ENCODE data around the gene NECAB3. TPM values are rescaled to one million over a fixed set of nuclear protein-coding genes. Genes with fewer than 3 reads are reported as not detected.

The NECAB3 gene
- total RNA-seq, 4 donors from 2014 or later: 19.1 to 29.8 (median 26.8) TPM

- no peak for DNase-seq (ENCODE audit: low spot score)
Observed at GRCh38 chr20:33676652-33677645, 2.7 kb upstream of the NECAB3 start.

GRCh38 chr20:33676121-33676520, 1.9 kb upstream of the NECAB3 start:
- no peak for ATAC-seq (ENCODE audit: low FRiP score)
- DNase-seq (ENCODE audit: low spot score): no peak
- no peak for TF ChIP-seq CTCF (IDR thresholded peaks at IDR 0.05)

More at GRCh38 chr20:33676652-33677645, 2.7 kb upstream of the NECAB3 start:
- ATAC-seq (ENCODE audit: low FRiP score): no peak
- TF ChIP-seq CTCF (IDR thresholded peaks at IDR 0.05): no peak

GRCh38 chr20:33675136-33675959, 1.1 kb upstream of the NECAB3 start:
- DNase-seq (ENCODE audit: low spot score) (no peak), ATAC-seq (ENCODE audit: low FRiP score) (peak; percentile 17)
- TF ChIP-seq CTCF (IDR thresholded peaks at IDR 0.05): no peak

GRCh38 chr20:33673410-33674293, 576 bp downstream of the NECAB3 start:
- TF ChIP-seq CTCF (IDR thresholded peaks at IDR 0.05): no peak
- DNase-seq (ENCODE audit: low spot score) (no peak), ATAC-seq (ENCODE audit: low FRiP score) (peak; percentile 40)

- no peak for ATAC-seq (ENCODE audit: low FRiP score)
- DNase-seq (ENCODE audit: low spot score): no peak
- TF ChIP-seq CTCF (IDR thresholded peaks at IDR 0.05): no peak
Observed at GRCh38 chr20:33673114-33673409, 1.2 kb downstream of the NECAB3 start.

GRCh38 chr20:33672426-33673113, 1.7 kb downstream of the NECAB3 start:
- DNase-seq (ENCODE audit: low spot score): no peak
- TF ChIP-seq CTCF (IDR thresholded peaks at IDR 0.05): no peak
- no peak for ATAC-seq (ENCODE audit: low FRiP score)
